AG20443 (cell line): Measurements from ENCODE around the gene FAM83G.
"Not testable (repeated sequence)": the region's sequence is repeated elsewhere in the genome, so short reads cannot be mapped to it uniquely, and the experiment has no call there.

Source experiments
- DNase-seq: peaks from one replicate; pipeline ENCODE4 v3.0.0; 2012; ENCODE audit warnings: low spot score, mixed read lengths

The FAM83G gene

GRCh38 chr17:19004421-19005136 is at the start of gene FAM83G:
TSS of gene FAM83G (minus strand) at chr17:19004764. CDS start at chr17:19004041, 723 bp downstream.
- peak; percentile 92 for DNase-seq

- DNase-seq = not testable (repeated sequence)
These were observed 44.3 kb upstream of the FAM83G start for GRCh38 chr17:19048826-19049225.

GRCh38 chr17:19047510-19047909 is 42.9 kb upstream of the FAM83G start:
- not testable (repeated sequence) for DNase-seq

- DNase-seq = not testable (repeated sequence)
These were observed 42.3 kb upstream of the FAM83G start, which contains the start of gene GRAP for GRCh38 chr17:19046782-19047375. TSS of gene GRAP (minus strand) at chr17:19046957. CDS start at chr17:19046926, 31 bp downstream.

- not testable (repeated sequence) for DNase-seq
These were observed 40.1 kb upstream of the FAM83G start for GRCh38 chr17:19044643-19045042.

GRCh38 chr17:19043032-19043431 is 38.5 kb upstream of the FAM83G start:
- DNase-seq = not testable (repeated sequence)

GRCh38 chr17:19042369-19042768 is 37.8 kb upstream of the FAM83G start:
- not testable (repeated sequence) for DNase-seq

GRCh38 chr17:19041871-19042270 is 37.3 kb upstream of the FAM83G start:
- DNase-seq = not testable (repeated sequence)

- DNase-seq = not testable (repeated sequence)
These were observed 35.8 kb upstream of the FAM83G start for GRCh38 chr17:19040350-19040749.

- DNase-seq = not testable (repeated sequence)
These were observed 34.2 kb upstream of the FAM83G start for GRCh38 chr17:19038730-19039129.

- DNase-seq = not testable (repeated sequence)
These were observed 33.4 kb upstream of the FAM83G start for GRCh38 chr17:19038007-19038406.

GRCh38 chr17:19037547-19037946 is 33.0 kb upstream of the FAM83G start:
- DNase-seq = not testable (repeated sequence)

GRCh38 chr17:19036186-19036585 is 31.6 kb upstream of the FAM83G start:
- DNase-seq = not testable (repeated sequence)

- DNase-seq = not testable (repeated sequence)
These were observed 27.9 kb upstream of the FAM83G start for GRCh38 chr17:19032377-19032988.

GRCh38 chr17:19031729-19032128 is 27.2 kb upstream of the FAM83G start:
- not testable (repeated sequence) for DNase-seq

GRCh38 chr17:19030771-19031449 is 26.3 kb upstream of the FAM83G start:
- not testable (repeated sequence) for DNase-seq

- not testable (repeated sequence) for DNase-seq
These were observed 25.2 kb upstream of the FAM83G start for GRCh38 chr17:19029740-19030139.

- not testable (repeated sequence) for DNase-seq
These were observed 24.1 kb upstream of the FAM83G start for GRCh38 chr17:19028671-19029070.

- peak; percentile 52 for DNase-seq
These were observed 19.8 kb upstream of the FAM83G start for GRCh38 chr17:19024101-19025078.

- DNase-seq = no peak
These were observed 18.8 kb upstream of the FAM83G start for GRCh38 chr17:19023209-19023999.
